A673 (cell line): Measurements from ENCODE around the gene CCDC158. TPM values are rescaled to one million over a fixed set of nuclear protein-coding genes. Genes with fewer than 3 reads are reported as not detected.

Experiments
- BruUV-seq: library from RNA; stranded (reverse); fragments of 400-500 nt; replicated peaks from 2 replicates; lab custom pipeline; 2021; lab: Mats Ljungman, UMichigan
- CTCF ChIA-PET: fragments of 300-600 bp; sonication (Branson Sonifier 250); formaldehyde crosslinking; loops from one replicate; lab custom pipeline; 2022; ENCODE audit warnings: antibody characterized with exemption; lab: Charles Lee
- POLR2A ChIA-PET: fragments of 300-600 bp; sonication (Branson Sonifier 250); formaldehyde crosslinking; loops from one replicate; lab custom pipeline; 2022; ENCODE audit warnings: antibody characterized with exemption; ENCODE audit not compliant: low non-redundant PET; lab: Charles Lee
- DNase-seq: peaks from one replicate; pipeline ENCODE4 v3.0.0-alpha.2; 2015; ENCODE audit warnings: low spot score
- H3K27ac ChIP-seq: fragments of 200-600 bp; sonication (generic); 2 replicates; pipeline ENCODE4 v1.5.1; 2016; ENCODE audit warnings: mixed run types, low read depth, mild to moderate bottlenecking, mixed read lengths, antibody characterized with exemption, low read length; ENCODE audit not compliant: poor library complexity, severe bottlenecking
- H3K27me3 ChIP-seq: fragments of 200-600 bp; sonication (generic); replicated peaks from 2 replicates; pipeline ENCODE4 v1.6.1; 2017; ENCODE audit warnings: mixed run types, low read depth, mild to moderate bottlenecking, mixed read lengths, antibody characterized with exemption, low read length; ENCODE audit not compliant: insufficient read depth, poor library complexity
- H3K36me3 ChIP-seq: fragments of 200-600 bp; sonication (generic); 2 replicates; pipeline ENCODE4 v1.6.1; 2016; ENCODE audit warnings: mixed run types, mild to moderate bottlenecking, mixed read lengths, antibody characterized with exemption, low read length; ENCODE audit not compliant: insufficient read depth, poor library complexity, severe bottlenecking
- H3K4me1 ChIP-seq: fragments of 200-600 bp; sonication (generic); 2 replicates; pipeline ENCODE4 v1.6.1; 2017; ENCODE audit warnings: mixed run types, mild to moderate bottlenecking, mixed read lengths, antibody characterized with exemption, low read length; ENCODE audit not compliant: insufficient read depth, poor library complexity, severe bottlenecking
- H3K4me3 ChIP-seq: fragments of 200-600 bp; sonication (generic); 2 replicates; pipeline ENCODE4 v1.5.1; 2016; ENCODE audit warnings: low read depth, mixed run types, mild to moderate bottlenecking, mixed read lengths, low read length; ENCODE audit not compliant: poor library complexity, severe bottlenecking
- H3K9me3 ChIP-seq: fragments of 200-600 bp; sonication (generic); 2 replicates; pipeline ENCODE4 v1.6.1; 2016; ENCODE audit warnings: mixed run types, low read depth, mild to moderate bottlenecking, mixed read lengths, antibody characterized with exemption, low read length; ENCODE audit not compliant: poor library complexity, severe bottlenecking
- CTCF ChIP-seq: fragments of 300-800, 200-600 bp; sonication (generic); conservative IDR thresholded peaks from 2 replicates; pipeline ENCODE4 v1.5.1; 2017; ENCODE audit warnings: low read depth, mild to moderate bottlenecking, antibody characterized with exemption, low read length, moderate library complexity, mixed read lengths
- EZH2 ChIP-seq: fragments of 200-600 bp; sonication (generic); IDR thresholded peaks from 2 replicates; pipeline ENCODE4 v1.6.1; 2017; ENCODE audit warnings: borderline replicate concordance, low read depth, mild to moderate bottlenecking, mixed read lengths, antibody characterized with exemption, low read length; ENCODE audit not compliant: poor library complexity, severe bottlenecking
- intact Hi-C: fragments of 100-400 bp; cut with micrococcal nuclease; formaldehyde crosslinking; loops from one replicate; pipeline ENCODE4 v1.10.0; 2022; ENCODE audit not compliant: unreplicated experiment
- total RNA-seq: library from RNA; stranded (reverse); gene quantifications from 2 replicates; pipeline ENCODE4 v1.2.3, GENCODE V29; 2021

CCDC158 gene
- total RNA-seq, 1 experiment from 2014 or later = not detected

GRCh38 chr4:76449833-76450232 is 28.9 kb upstream of the CCDC158 start:
- intact Hi-C loops = no loop called here
- BruUV-seq = no TSS peak
- Histone ChIP-seq H3K27ac (peak overlapping the region; percentile 72), H3K36me3 (no peaks in the 10 kb centered on the region), H3K27me3 (no peaks in the 10 kb centered on the region), H3K9me3 (no peaks in the 10 kb centered on the region), H3K4me3 (no peak overlapping the region), H3K4me1 (peaks cover 6% of the 10 kb centered on the region)
- peak; percentile 53 for DNase-seq
- ChIA-PET CTCF (no interaction called here), POLR2A (no interaction called here)
- TF ChIP-seq EZH2 (no peak), CTCF (no peak)

- POLR2A ChIA-PET = no interaction called here
- peak; percentile 63 for DNase-seq
- no TSS peak for BruUV-seq
Observed at GRCh38 chr4:76449362-76449767, 28.4 kb upstream of the CCDC158 start.

GRCh38 chr4:76448211-76448610 is 27.3 kb upstream of the CCDC158 start:
- POLR2A ChIA-PET = no interaction called here

More at GRCh38 chr4:76449362-76449767, 28.4 kb upstream of the CCDC158 start:
- Histone ChIP-seq H3K4me1 (peaks cover 6% of the 10 kb centered on the region), H3K27ac (peak overlapping the region; percentile 72), H3K4me3 (no peak overlapping the region), H3K27me3 (no peaks in the 10 kb centered on the region), H3K36me3 (no peaks in the 10 kb centered on the region), H3K9me3 (no peaks in the 10 kb centered on the region)
- CTCF ChIA-PET = no interaction called here
- no peak for TF ChIP-seq CTCF
- no peak for TF ChIP-seq EZH2
- intact Hi-C loops = no loop called here

More at GRCh38 chr4:76448211-76448610, 27.3 kb upstream of the CCDC158 start:
- peaks cover 6% of the 10 kb centered on the region for H3K4me1 ChIP-seq
- CTCF ChIA-PET = no interaction called here
- no peak for TF ChIP-seq CTCF
- no peak for TF ChIP-seq EZH2
- no peaks in the 10 kb centered on the region for H3K27me3 ChIP-seq
- no TSS peak for BruUV-seq
- no peak overlapping the region for H3K27ac ChIP-seq
- no peaks in the 10 kb centered on the region for H3K36me3 ChIP-seq
- no peaks in the 10 kb centered on the region for H3K9me3 ChIP-seq
- no peak for DNase-seq
- intact Hi-C loops = no loop called here
- H3K4me3 ChIP-seq = no peak overlapping the region
